GM23338 (cell line): ENCODE results near the gene UNC79. TPM values are rescaled to one million over a fixed set of nuclear protein-coding genes. Genes with fewer than 3 reads are reported as not detected.
A peak's percentile ranks its signal among the peaks of the same experiment; 100 is the strongest.

Source experiments
- ATAC-seq: fragments of 200-7000 bp; cut with Tn5 transposase; 3 replicates; pipeline ENCODE4 v1.9.1; 2020
- DNase-seq: peaks from one replicate; pipeline ENCODE4 v3.0.0-alpha.2; 2015; ENCODE audit warnings: low spot score
- H2AFZ ChIP-seq: fragments of 200-600 bp; sonication (generic); 2 replicates; pipeline ENCODE4 v1.8.0; 2016; ENCODE audit warnings: antibody characterized with exemption, mild to moderate bottlenecking, moderate library complexity
- H3F3A ChIP-seq: fragments of 200-600 bp; sonication (generic); replicated peaks from 2 replicates; pipeline ENCODE4 v1.8.0; 2017; ENCODE audit warnings: antibody characterized with exemption, mixed run types, low read depth
- H3K27ac ChIP-seq: fragments of 200-600 bp; sonication (generic); 2 replicates; pipeline ENCODE4 v1.6.1; 2016; ENCODE audit warnings: low read depth
- H3K27me3 ChIP-seq: fragments of 200-600 bp; sonication (generic); 2 replicates; pipeline ENCODE4 v1.8.0; 2016; ENCODE audit warnings: mild to moderate bottlenecking, mixed run types, moderate library complexity; ENCODE audit not compliant: insufficient read depth
- H3K36me3 ChIP-seq: fragments of 200-600 bp; sonication (generic); 2 replicates; pipeline ENCODE4 v1.8.0; 2016; ENCODE audit warnings: mild to moderate bottlenecking; ENCODE audit not compliant: insufficient read depth
- H3K4me1 ChIP-seq: fragments of 200-600 bp; sonication (generic); 2 replicates; pipeline ENCODE4 v1.8.0; 2016; ENCODE audit warnings: mild to moderate bottlenecking, moderate library complexity; ENCODE audit not compliant: insufficient read depth
- H3K4me2 ChIP-seq: fragments of 200-600 bp; sonication (generic); 2 replicates; pipeline ENCODE4 v1.7.1; 2017; ENCODE audit warnings: mixed run types
- H3K4me3 ChIP-seq: fragments of 200-600 bp; sonication (generic); 2 replicates; pipeline ENCODE4 v1.6.1; 2016; ENCODE audit warnings: mixed run types
- H3K79me2 ChIP-seq: fragments of 200-600 bp; sonication (generic); replicated peaks from 2 replicates; pipeline ENCODE4 v1.8.0; 2017; ENCODE audit warnings: mild to moderate bottlenecking; ENCODE audit not compliant: insufficient read depth
- H3K9me2 ChIP-seq: fragments of 200-600 bp; sonication (generic); 2 replicates; pipeline ENCODE4 v1.8.0; 2017; ENCODE audit not compliant: insufficient read depth
- H4K20me1 ChIP-seq: fragments of 200-600 bp; sonication (generic); replicated peaks from 2 replicates; pipeline ENCODE4 v1.8.0; 2017; ENCODE audit warnings: mild to moderate bottlenecking; ENCODE audit not compliant: insufficient read depth
- H3K27ac Mint-ChIP-seq: 2 replicates; pipeline ENCODE4 v1.8.0; 2020; ENCODE audit warnings: inconsistent platforms, mild to moderate bottlenecking, moderate library complexity, mixed read lengths
- H3K27me3 Mint-ChIP-seq: 3 replicates; pipeline ENCODE4 v1.8.0; 2022; ENCODE audit warnings: low read depth, mild to moderate bottlenecking, moderate library complexity, mixed read lengths, inconsistent platforms; ENCODE audit not compliant: insufficient read depth, poor library complexity
- H3K36me3 Mint-ChIP-seq: 3 replicates; pipeline ENCODE4 v1.8.0; 2021; ENCODE audit warnings: low read depth, mild to moderate bottlenecking, inconsistent platforms, moderate library complexity, mixed read lengths
- H3K4me1 Mint-ChIP-seq: 3 replicates; pipeline ENCODE4 v1.8.0; 2020; ENCODE audit warnings: mild to moderate bottlenecking, inconsistent platforms, mixed read lengths
- H3K4me3 Mint-ChIP-seq: 3 replicates; pipeline ENCODE4 v1.8.0; 2021; ENCODE audit warnings: moderate library complexity, mild to moderate bottlenecking, inconsistent platforms, mixed read lengths
- H3K9me3 Mint-ChIP-seq: 3 replicates; pipeline ENCODE4 v1.8.0; 2020; ENCODE audit warnings: moderate library complexity, mild to moderate bottlenecking, inconsistent platforms, mixed read lengths
- CREB1 ChIP-seq: fragments of 250-450 bp; sonication (Bioruptor Pico); IDR thresholded peaks from 2 replicates; pipeline ENCODE4 v1.5.0; 2020; ENCODE audit warnings: low read depth, mild to moderate bottlenecking, moderate library complexity
- CTCF ChIP-seq, 2 experiments: fragments of 200-600 bp in 1 of 2; sonication (generic) in 1 of 2; conservative IDR thresholded peaks; 2 replicates each; pipeline versions ENCODE4 v1.5.1 to v1.6.1; 2016 to 2017; ENCODE audit warnings: antibody characterized with exemption in 2 of 2, low read depth in 2 of 2, mild to moderate bottlenecking in 2 of 2, moderate library complexity in 1 of 2
- ETS1 ChIP-seq: IDR thresholded peaks from 2 replicates; pipeline ENCODE4 v1.6.1; 2016; ENCODE audit warnings: antibody characterized with exemption
- EZH2phosphoT487 ChIP-seq: fragments of 200-600 bp; sonication (generic); IDR thresholded peaks from one replicate; pipeline ENCODE4 v1.8.1; 2018; ENCODE audit warnings: antibody characterized with exemption; ENCODE audit not compliant: unreplicated experiment
- JUNB ChIP-seq: IDR thresholded peaks from one replicate; pipeline ENCODE4 v1.6.1; 2016; ENCODE audit warnings: antibody characterized with exemption; ENCODE audit not compliant: unreplicated experiment
- NANOG ChIP-seq: IDR thresholded peaks from 2 replicates; pipeline ENCODE4 v1.6.1; 2016; ENCODE audit warnings: antibody characterized with exemption, borderline replicate concordance
- POLR2AphosphoS5 ChIP-seq: IDR thresholded peaks from 2 replicates; pipeline ENCODE4 v1.6.1; 2016; ENCODE audit warnings: antibody characterized with exemption, low read depth
- REST ChIP-seq: IDR thresholded peaks from one replicate; pipeline ENCODE4 v1.6.1; 2018; ENCODE audit warnings: antibody characterized with exemption; ENCODE audit not compliant: unreplicated experiment
- ZNF114 ChIP-seq: fragments of 250-450 bp; sonication (Bioruptor Pico); IDR thresholded peaks from 2 replicates; pipeline ENCODE4 v1.5.0; 2020; ENCODE audit warnings: mild to moderate bottlenecking, moderate library complexity
- ZNF331 ChIP-seq: fragments of 250-450 bp; sonication (Bioruptor Pico); IDR thresholded peaks from 2 replicates; pipeline ENCODE4 v1.5.0; 2020; ENCODE audit warnings: low read depth, mild to moderate bottlenecking, moderate library complexity
- polyA plus RNA-seq: library from polyadenylated mRNA; unstranded; fragments of >200 nt; fragmentation: Nextera tagmentation; extraction: Ambion mirVana; gene quantifications from 2 replicates; pipeline ENCODE4 v1.2.1, GENCODE V29; 2016
- total RNA-seq: library from RNA; depleted of rRNA; stranded (reverse); fragments of >200 nt; shearing (Covaris generic); gene quantifications from 2 replicates; pipeline ENCODE4 v1.2.3, GENCODE V29; 2014

UNC79 gene
- total and polyA plus RNA-seq, 2 experiments from 2014 or later, result 1.8 to 3.6 TPM

- Mint-ChIP-seq H3K9me3 (no peaks in the 10 kb centered on the region), H3K36me3 (no peaks in the 10 kb centered on the region), H3K27me3 (no peaks in the 10 kb centered on the region), H3K4me3 (no peak overlapping the region), H3K27ac (no peak overlapping the region), H3K4me1 (peaks cover 41% of the 10 kb centered on the region)
- Histone ChIP-seq H3K79me2 (no peaks in the 10 kb centered on the region), H3K9me2 (0 out of 2 replicates have a peak, but pooled peaks cover 9% of the 10 kb centered on the region), H3K27ac (no peak overlapping the region), H3K27me3 (no peaks in the 10 kb centered on the region), H3K36me3 (no peaks in the 10 kb centered on the region), H3K4me1 (peaks cover 25% of the 10 kb centered on the region), H2AFZ (no peak overlapping the region), H3K4me3 (no peak overlapping the region), H3F3A (no peaks in the 10 kb centered on the region), H4K20me1 (no peaks in the 10 kb centered on the region), H3K4me2 (no peak overlapping the region)
- ATAC-seq (no peak), DNase-seq (no peak)
- TF ChIP-seq ZNF114 (CRISPR knock-in tag), result no peak
- TF ChIP-seq POLR2AphosphoS5, result no peak
Observed at GRCh38 chr14:93682459-93682858, 251.7 kb downstream of the UNC79 start.

GRCh38 chr14:93683226-93683625, 252.5 kb downstream of the UNC79 start:
- H3K27ac ChIP-seq, result no peak overlapping the region
- no peaks in the 10 kb centered on the region for H3K36me3 Mint-ChIP-seq
- H3K27me3 ChIP-seq, result no peaks in the 10 kb centered on the region
- H2AFZ ChIP-seq, result no peak overlapping the region
- no peaks in the 10 kb centered on the region for H3K9me3 Mint-ChIP-seq
- no peak overlapping the region for H3K4me3 ChIP-seq
- H4K20me1 ChIP-seq, result no peaks in the 10 kb centered on the region
- no peak overlapping the region for H3K4me2 ChIP-seq
- H3K27me3 Mint-ChIP-seq, result no peaks in the 10 kb centered on the region
- DNase-seq (peak; percentile 79), ATAC-seq (peak; percentile 67)
- H3K4me1 ChIP-seq, result peaks cover 26% of the 10 kb centered on the region
- H3K79me2 ChIP-seq, result no peaks in the 10 kb centered on the region
- TF ChIP-seq EZH2phosphoT487 (no peak), ETS1 (0 out of 2 replicates have a peak, but pooled peaks have one; percentile 61)
- H3K27ac Mint-ChIP-seq, result peak overlapping the region; percentile 51; the same call in 1 of the 2 replicates
- H3F3A ChIP-seq, result no peaks in the 10 kb centered on the region
- H3K4me3 Mint-ChIP-seq, result no peak overlapping the region
- 0 out of 2 replicates have a peak, but pooled peaks cover 2% of the 10 kb centered on the region for H3K9me2 ChIP-seq
- no peaks in the 10 kb centered on the region for H3K36me3 ChIP-seq
- H3K4me1 Mint-ChIP-seq, result peaks cover 44% of the 10 kb centered on the region

- H3K36me3 Mint-ChIP-seq, result peaks cover 5% of the 10 kb centered on the region; the same call in 2 of the 3 replicates
- no peaks in the 10 kb centered on the region for H3K36me3 ChIP-seq
- DNase-seq (no peak), ATAC-seq (no peak)
- H3K27ac Mint-ChIP-seq, result no peak overlapping the region
- H3K27me3 Mint-ChIP-seq, result peaks cover 3% of the 10 kb centered on the region
- no peak overlapping the region for H2AFZ ChIP-seq
- no peaks in the 10 kb centered on the region for H3K9me2 ChIP-seq
- no peaks in the 10 kb centered on the region for H4K20me1 ChIP-seq
- no peak overlapping the region for H3K27ac ChIP-seq
- H3K79me2 ChIP-seq, result no peaks in the 10 kb centered on the region
- no peak overlapping the region for H3K4me2 ChIP-seq
- H3K27me3 ChIP-seq, result no peaks in the 10 kb centered on the region
- H3F3A ChIP-seq, result peaks cover 4% of the 10 kb centered on the region; the same call in 1 of the 2 replicates
- peaks cover 35% of the 10 kb centered on the region for H3K4me1 ChIP-seq
- no peaks in the 10 kb centered on the region for H3K9me3 Mint-ChIP-seq
- H3K4me1 Mint-ChIP-seq, result peaks cover 53% of the 10 kb centered on the region
- no peak overlapping the region for H3K4me3 ChIP-seq
- H3K4me3 Mint-ChIP-seq, result no peak overlapping the region
- TF ChIP-seq CREB1 (CRISPR knock-in tag), result no peak
- TF ChIP-seq CTCF (conservative IDR thresholded peaks at IDR 0.05; ENCODE audit: low read depth in 2 of 2), result no peak
- no peak for TF ChIP-seq ZNF114 (CRISPR knock-in tag)
- no peak for TF ChIP-seq ETS1
- TF ChIP-seq REST, result no peak
- TF ChIP-seq POLR2AphosphoS5, result no peak
- no peak for TF ChIP-seq JUNB
- no peak for TF ChIP-seq EZH2phosphoT487
- TF ChIP-seq NANOG, result no peak
- no peak for TF ChIP-seq ZNF331 (CRISPR knock-in tag)
Observed at GRCh38 chr14:93685121-93685895, 254.6 kb downstream of the UNC79 start.
